CD8-positive, alpha-beta memory T cell (primary cell): ENCODE measurements around the gene SERGEF. TPM values are rescaled to one million over a fixed set of nuclear protein-coding genes. Genes with fewer than 3 reads are reported as not detected.

Experiments
- CTCF ChIA-PET: fragments of 350-600 bp; sonication (Branson Sonifier 250); formaldehyde crosslinking; loops from one replicate; lab custom pipeline; 2021; ENCODE audit warnings: antibody characterized with exemption; lab: Charles Lee
- POLR2A ChIA-PET: fragments of 350-600 bp; sonication (Branson Sonifier 250); formaldehyde crosslinking; loops from one replicate; lab custom pipeline; 2021; ENCODE audit warnings: antibody characterized with exemption; lab: Charles Lee
- DNase-seq, 5 donors: peaks; one replicate each; pipeline versions ENCODE4 v3.0.0 to v3.0.0-alpha.2; 2020 to 2022; ENCODE audit warnings: mixed read lengths in 1 of 5
- H3K27ac ChIP-seq: one replicate; pipeline ENCODE4 v1.7.0; 2013; ENCODE audit warnings: low read depth, mild to moderate bottlenecking, low read length, moderate library complexity
- H3K27me3 ChIP-seq: 2 replicates; pipeline ENCODE4 v1.7.0; 2013; ENCODE audit warnings: low read length, mild to moderate bottlenecking; ENCODE audit not compliant: insufficient read depth, poor library complexity, severe bottlenecking
- H3K36me3 ChIP-seq: 2 replicates; pipeline ENCODE4 v1.7.0; 2013; ENCODE audit warnings: mild to moderate bottlenecking, low read length, moderate library complexity; ENCODE audit not compliant: insufficient read depth
- H3K4me1 ChIP-seq: 2 replicates; pipeline ENCODE4 v1.7.0; 2013; ENCODE audit warnings: mild to moderate bottlenecking, low read length, moderate library complexity; ENCODE audit not compliant: insufficient read depth
- H3K4me3 ChIP-seq: 2 replicates; pipeline ENCODE4 v1.7.0; 2013; ENCODE audit warnings: mild to moderate bottlenecking, low read length
- H3K9me3 ChIP-seq: 2 replicates; pipeline ENCODE4 v1.7.0; 2013; ENCODE audit warnings: mild to moderate bottlenecking, low read length
- H3K27ac Mint-ChIP-seq, 8 donors: one replicate each; pipeline ENCODE4 v1.8.0; 2020 to 2021; ENCODE audit warnings: mixed read lengths in 8 of 8, mild to moderate bottlenecking in 6 of 8, inconsistent platforms in 3 of 8, moderate library complexity in 3 of 8
- H3K27me3 Mint-ChIP-seq, 2 donors: one replicate each; pipeline ENCODE4 v1.8.0; 2020 to 2021; ENCODE audit warnings: mixed read lengths in 2 of 2, mild to moderate bottlenecking in 1 of 2, moderate library complexity in 1 of 2
- H3K36me3 Mint-ChIP-seq, 3 donors: one replicate each; pipeline ENCODE4 v1.8.0; 2020 to 2021; ENCODE audit warnings: mixed read lengths in 3 of 3, inconsistent platforms in 1 of 3, mild to moderate bottlenecking in 1 of 3
- H3K4me1 Mint-ChIP-seq, 3 donors: one replicate each; pipeline ENCODE4 v1.8.0; 2020 to 2021; ENCODE audit warnings: mixed read lengths in 3 of 3, inconsistent platforms in 1 of 3, mild to moderate bottlenecking in 1 of 3
- H3K4me3 Mint-ChIP-seq, 7 donors: one replicate each; pipeline ENCODE4 v1.8.0; 2020 to 2021; ENCODE audit warnings: mixed read lengths in 7 of 7, mild to moderate bottlenecking in 6 of 7, moderate library complexity in 4 of 7, inconsistent platforms in 2 of 7
- H3K9me3 Mint-ChIP-seq, 5 donors: one replicate each; pipeline ENCODE4 v1.8.0; 2020 to 2022; ENCODE audit warnings: mixed read lengths in 5 of 5, mild to moderate bottlenecking in 3 of 5, moderate library complexity in 2 of 5, inconsistent platforms in 1 of 5
- polyA plus RNA-seq: library from polyadenylated mRNA; unstranded; fragments of 300-500 nt; fragmentation: Illumina TruSeq; gene quantifications from one replicate; pipeline ENCODE4 v1.2.3, GENCODE V29; 2021
- total RNA-seq, 2 experiments: library from RNA; stranded (reverse); gene quantifications; one replicate each; pipeline ENCODE4 v1.2.3, GENCODE V29; 2021

Gene SERGEF
- total and polyA plus RNA-seq, 3 experiments from 2014 or later = 30.0 to 69.3 (median 34.5) TPM

- H3K4me1 Mint-ChIP-seq = no peaks in the 10 kb centered on the region
- peaks cover 0 to 4% of the 10 kb centered on the region in 2 donors for H3K27me3 Mint-ChIP-seq
- H3K4me1 ChIP-seq = no peaks in the 10 kb centered on the region
- H3K27ac ChIP-seq = no peak overlapping the region
- peak in 1 of 5 donors; percentile 37 for DNase-seq
- H3K27me3 ChIP-seq = no peaks in the 10 kb centered on the region
- H3K4me3 Mint-ChIP-seq = no peak overlapping the region
- no peaks in the 10 kb centered on the region for H3K9me3 ChIP-seq
- no peak overlapping the region for H3K4me3 ChIP-seq
- no peaks in the 10 kb centered on the region for H3K9me3 Mint-ChIP-seq
- ChIA-PET CTCF (interaction anchor here (1.1 kb wide), 1 partner anchor 41 kb away, joined by 3 read pairs; no protein-coding TSS in a partner anchor), POLR2A (no interaction called here)
- no peak overlapping the region for H3K27ac Mint-ChIP-seq
- H3K36me3 ChIP-seq = no peaks in the 10 kb centered on the region
- no peaks in the 10 kb centered on the region for H3K36me3 Mint-ChIP-seq
Observed at GRCh38 chr11:17771415-17771814, 241.4 kb downstream of the SERGEF start.

- Histone ChIP-seq H3K27ac (no peak overlapping the region), H3K27me3 (no peaks in the 10 kb centered on the region), H3K36me3 (no peaks in the 10 kb centered on the region), H3K4me3 (no peak overlapping the region), H3K4me1 (no peaks in the 10 kb centered on the region), H3K9me3 (no peaks in the 10 kb centered on the region)
- peaks cover 4 to 5% of the 10 kb centered on the region in 2 donors for H3K27me3 Mint-ChIP-seq
- ChIA-PET CTCF (interaction anchor here (1.1 kb wide), 1 partner anchor 40 kb away, joined by 3 read pairs; no protein-coding TSS in a partner anchor), POLR2A (no interaction called here)
- no peaks in the 10 kb centered on the region for H3K36me3 Mint-ChIP-seq
- no peak overlapping the region for H3K27ac Mint-ChIP-seq
- no peaks in the 10 kb centered on the region for H3K4me1 Mint-ChIP-seq
- no peak overlapping the region for H3K4me3 Mint-ChIP-seq
- no peaks in the 10 kb centered on the region for H3K9me3 Mint-ChIP-seq
- no peak for DNase-seq
Observed at GRCh38 chr11:17770917-17771316, 241.9 kb downstream of the SERGEF start.

GRCh38 chr11:17770048-17770652 lies 242.7 kb downstream of the SERGEF start:
- H3K4me3 ChIP-seq = no peak overlapping the region
- no peak overlapping the region for H3K4me3 Mint-ChIP-seq
- no peaks in the 10 kb centered on the region for H3K9me3 Mint-ChIP-seq
- peak overlapping the region in 1 of 8 donors; percentile 48 for H3K27ac Mint-ChIP-seq
- H3K4me1 ChIP-seq = no peaks in the 10 kb centered on the region
- ChIA-PET POLR2A (no interaction called here), CTCF (interaction anchor here (1.1 kb wide), 1 partner anchor 39 kb away, joined by 3 read pairs; no protein-coding TSS in a partner anchor)
- H3K9me3 ChIP-seq = no peaks in the 10 kb centered on the region
- H3K27ac ChIP-seq = no peak overlapping the region
- no peaks in the 10 kb centered on the region for H3K4me1 Mint-ChIP-seq
- peak in 1 of 5 donors; percentile 30 for DNase-seq
- H3K27me3 ChIP-seq = no peaks in the 10 kb centered on the region
- no peaks in the 10 kb centered on the region for H3K36me3 ChIP-seq
- H3K36me3 Mint-ChIP-seq = no peaks in the 10 kb centered on the region
- H3K27me3 Mint-ChIP-seq = peaks cover 4 to 10% of the 10 kb centered on the region in 2 donors

- H3K27ac Mint-ChIP-seq = no peak overlapping the region
- ChIA-PET CTCF (no interaction called here), POLR2A (no interaction called here)
- no peaks in the 10 kb centered on the region for H3K4me1 ChIP-seq
- H3K9me3 Mint-ChIP-seq = no peaks in the 10 kb centered on the region
- H3K4me3 Mint-ChIP-seq = no peak overlapping the region
- no peaks in the 10 kb centered on the region for H3K36me3 Mint-ChIP-seq
- H3K27ac ChIP-seq = no peak overlapping the region
- H3K9me3 ChIP-seq = no peaks in the 10 kb centered on the region
- peak in 1 of 5 donors; percentile 4 for DNase-seq
- no peaks in the 10 kb centered on the region for H3K36me3 ChIP-seq
- H3K27me3 Mint-ChIP-seq = peaks cover 4 to 14% of the 10 kb centered on the region in 2 donors
- no peaks in the 10 kb centered on the region for H3K4me1 Mint-ChIP-seq
- H3K4me3 ChIP-seq = no peak overlapping the region
- no peaks in the 10 kb centered on the region for H3K27me3 ChIP-seq
Observed at GRCh38 chr11:17769218-17769617, 243.6 kb downstream of the SERGEF start.

- ChIA-PET CTCF (no interaction called here), POLR2A (no interaction called here)
- no peaks in the 10 kb centered on the region for H3K36me3 ChIP-seq
- Mint-ChIP-seq H3K4me3 (no peak overlapping the region), H3K4me1 (no peaks in the 10 kb centered on the region), H3K27ac (no peak overlapping the region), H3K27me3 (peaks cover 4 to 14% of the 10 kb centered on the region in 2 donors), H3K9me3 (no peaks in the 10 kb centered on the region), H3K36me3 (no peaks in the 10 kb centered on the region)
- no peak overlapping the region for H3K27ac ChIP-seq
- no peak for DNase-seq
- no peaks in the 10 kb centered on the region for H3K27me3 ChIP-seq
- H3K4me1 ChIP-seq = no peaks in the 10 kb centered on the region
- H3K9me3 ChIP-seq = no peaks in the 10 kb centered on the region
- no peak overlapping the region for H3K4me3 ChIP-seq
Observed at GRCh38 chr11:17768547-17768946, 244.3 kb downstream of the SERGEF start.

- Histone ChIP-seq H3K4me3 (no peak overlapping the region), H3K9me3 (no peaks in the 10 kb centered on the region), H3K36me3 (no peaks in the 10 kb centered on the region), H3K27ac (no peak overlapping the region), H3K4me1 (no peaks in the 10 kb centered on the region), H3K27me3 (no peaks in the 10 kb centered on the region)
- ChIA-PET CTCF (no interaction called here), POLR2A (no interaction called here)
- Mint-ChIP-seq H3K4me1 (no peaks in the 10 kb centered on the region), H3K36me3 (no peaks in the 10 kb centered on the region), H3K4me3 (no peak overlapping the region), H3K27me3 (peaks cover 4 to 14% of the 10 kb centered on the region in 2 donors), H3K27ac (no peak overlapping the region), H3K9me3 (no peaks in the 10 kb centered on the region)
- peak in 1 of 5 donors; percentile 4 for DNase-seq
Observed at GRCh38 chr11:17767914-17768313, 244.9 kb downstream of the SERGEF start.

GRCh38 chr11:17767301-17767885 lies 245.5 kb downstream of the SERGEF start:
- CTCF ChIA-PET = no interaction called here
- H3K4me1 Mint-ChIP-seq = no peaks in the 10 kb centered on the region
- no peak overlapping the region for H3K27ac ChIP-seq

GRCh38 chr11:17766590-17766989 lies 246.3 kb downstream of the SERGEF start:
- Mint-ChIP-seq H3K27ac (no peak overlapping the region), H3K36me3 (no peaks in the 10 kb centered on the region), H3K9me3 (no peaks in the 10 kb centered on the region), H3K4me3 (no peak overlapping the region), H3K4me1 (no peaks in the 10 kb centered on the region), H3K27me3 (peaks cover 4 to 14% of the 10 kb centered on the region in 2 donors)
- Histone ChIP-seq H3K4me1 (no peaks in the 10 kb centered on the region), H3K27ac (no peak overlapping the region), H3K4me3 (no peak overlapping the region), H3K36me3 (no peaks in the 10 kb centered on the region), H3K27me3 (no peaks in the 10 kb centered on the region), H3K9me3 (no peaks in the 10 kb centered on the region)
- CTCF ChIA-PET = no interaction called here
- DNase-seq = peak in 1 of 5 donors; percentile 6
- POLR2A ChIA-PET = no interaction called here

More at GRCh38 chr11:17767301-17767885, 245.5 kb downstream of the SERGEF start:
- no peaks in the 10 kb centered on the region for H3K9me3 ChIP-seq
- no peak overlapping the region for H3K4me3 ChIP-seq
- no peaks in the 10 kb centered on the region for H3K4me1 ChIP-seq
- Mint-ChIP-seq H3K36me3 (no peaks in the 10 kb centered on the region), H3K27me3 (peaks cover 4 to 14% of the 10 kb centered on the region in 2 donors), H3K27ac (no peak overlapping the region), H3K9me3 (no peaks in the 10 kb centered on the region), H3K4me3 (no peak overlapping the region)
- DNase-seq = peak in 1 of 5 donors; percentile 14
- no peaks in the 10 kb centered on the region for H3K27me3 ChIP-seq
- no peaks in the 10 kb centered on the region for H3K36me3 ChIP-seq
- POLR2A ChIA-PET = no interaction called here
